Lung (tissue), 12 donors: ENCODE results near the gene NOPCHAP1. TPM values are rescaled to one million over a fixed set of nuclear protein-coding genes. Genes with fewer than 3 reads are reported as not detected.

Source experiments
- ATAC-seq: fragments of 200-7000 bp; cut with Tn5 transposase; one replicate; pipeline ENCODE4 v1.9.1; 2020; ENCODE audit warnings: moderate number of reproducible peaks; ENCODE audit not compliant: insufficient read depth, low FRiP score
- DNase-seq, 3 donors: peaks; one replicate each; pipeline ENCODE4 v3.0.0-alpha.2; 2013 to 2017
- H3K27ac ChIP-seq, 2 donors: one replicate each; pipeline ENCODE4 v1.5.1; 2013; ENCODE audit warnings: mild to moderate bottlenecking in 2 of 2, moderate library complexity in 2 of 2, control low read depth in 1 of 2, inconsistent platforms in 1 of 2, low read depth in 1 of 2, low read length in 1 of 2
- H3K27me3 ChIP-seq, 3 donors: one replicate each; pipeline ENCODE4 v1.5.1; 2013; ENCODE audit warnings: low read length in 2 of 3; ENCODE audit not compliant: control insufficient read depth in 3 of 3, insufficient read depth in 3 of 3
- H3K36me3 ChIP-seq, 4 donors: one replicate each; pipeline ENCODE4 v1.5.1; 2013; ENCODE audit warnings: low read length in 4 of 4, mild to moderate bottlenecking in 1 of 4, moderate library complexity in 1 of 4; ENCODE audit not compliant: control insufficient read depth in 4 of 4, insufficient read depth in 4 of 4
- H3K4me1 ChIP-seq, 5 donors: one replicate each; pipeline ENCODE4 v1.5.1; 2013; ENCODE audit warnings: low read length in 5 of 5, mild to moderate bottlenecking in 2 of 5, moderate library complexity in 1 of 5; ENCODE audit not compliant: control insufficient read depth in 5 of 5, insufficient read depth in 5 of 5
- H3K4me3 ChIP-seq: one replicate; pipeline ENCODE4 v1.5.1; 2013; ENCODE audit warnings: mild to moderate bottlenecking, control low read depth, moderate library complexity
- H3K9ac ChIP-seq, 2 donors: one replicate each; pipeline ENCODE4 v1.5.1; 2013; ENCODE audit warnings: low read length in 2 of 2, control low read depth in 1 of 2; ENCODE audit not compliant: insufficient read depth in 1 of 2
- H3K9me3 ChIP-seq, 4 donors: one replicate each; pipeline ENCODE4 v1.5.1; 2013; ENCODE audit warnings: low read length in 3 of 4, mild to moderate bottlenecking in 1 of 4, moderate library complexity in 1 of 4; ENCODE audit not compliant: control insufficient read depth in 4 of 4, insufficient read depth in 3 of 4
- CTCF ChIP-seq: IDR thresholded peaks from 2 replicates; pipeline ENCODE4 v1.5.1; 2012; ENCODE audit warnings: mild to moderate bottlenecking; ENCODE audit errors: control extremely low read depth, extremely low read depth
- WGBS, 2 donors: extraction: QIAGEN DNeasy Blood & Tissue Kit; methylation state at CpG; one replicate each; pipeline ENCODE4 v1.1.7; 2013; 5-methylcytosine and 5-hydroxymethylcytosine counted together
- polyA plus RNA-seq, 2 donors: library from polyadenylated mRNA; stranded (reverse); fragments of 200-250 nt; gene quantifications; one replicate each; pipeline ENCODE4 v1.2.1, GENCODE V29; 2013
- total RNA-seq, 2 donors: library from RNA; depleted of rRNA in 1 of 2; stranded (reverse); fragments of >200 nt in 1 of 2; gene quantifications; one replicate each; pipeline ENCODE4 v1.2.1, GENCODE V29; 2014 to 2021
- donor health status: control.
- donor health status: control.
- donor health status: Bipolar disorder and iron deficiency.
- donor health status: healthy.
- donor health status: DM: yes; HTN: yes; CAD: no.

NOPCHAP1 gene
- total and polyA plus RNA-seq, 4 donors = 7.8 to 12.2 (median 10.4) TPM

GRCh38 chr12:104955703-104956102, 30.4 kb upstream of the NOPCHAP1 start:
- Histone ChIP-seq H3K27ac (no peak overlapping the region), H3K4me1 (peaks cover 0 to 25% (median 5%) of the 10 kb centered on the region in 5 donors), H3K36me3 (no peaks in the 10 kb centered on the region), H3K9me3 (no peaks in the 10 kb centered on the region), H3K4me3 (no peak overlapping the region), H3K9ac (no peak overlapping the region), H3K27me3 (peaks cover 0 to 40% (median 18%) of the 10 kb centered on the region in 3 donors)
- no peak for TF ChIP-seq CTCF
- ATAC-seq = no peak
- DNase-seq = no peak
- WGBS, 2 donors = 87 to 88% methylated on average over 2 of the region's 2 CpGs

- peak in 2 of 3 donors; percentile 36 to 58 for DNase-seq
- Histone ChIP-seq H3K27ac (peak overlapping the region in 1 of 2 donors; percentile 74), H3K9ac (no peak overlapping the region), H3K4me3 (peak overlapping the region; percentile 73), H3K9me3 (no peaks in the 10 kb centered on the region), H3K27me3 (peaks cover 0 to 45% (median 21%) of the 10 kb centered on the region in 3 donors), H3K36me3 (no peaks in the 10 kb centered on the region), H3K4me1 (peaks cover 0 to 25% (median 5%) of the 10 kb centered on the region in 5 donors)
- TF ChIP-seq CTCF = no peak
- no peak for ATAC-seq
- WGBS, 2 donors = 37 to 40% methylated on average over 13 of the region's 13 CpGs
Observed at GRCh38 chr12:104956870-104957718, 29.0 kb upstream of the NOPCHAP1 start.

GRCh38 chr12:104957719-104958000, 28.5 kb upstream of the NOPCHAP1 start:
- Histone ChIP-seq H3K4me1 (peaks cover 0 to 25% (median 5%) of the 10 kb centered on the region in 5 donors), H3K9me3 (no peaks in the 10 kb centered on the region), H3K9ac (no peak overlapping the region), H3K36me3 (no peaks in the 10 kb centered on the region), H3K4me3 (peak overlapping the region; percentile 73), H3K27ac (peak overlapping the region in 1 of 2 donors; percentile 74), H3K27me3 (peaks cover 0 to 43% (median 21%) of the 10 kb centered on the region in 3 donors)
- WGBS, 2 donors = 1% methylated on average over 19 to 31 of the region's 31 CpGs
- DNase-seq (peak in 1 of 3 donors; percentile 13), ATAC-seq (peak; percentile 7)
- TF ChIP-seq CTCF = no peak
